Measurements from ENCODE around the gene PRR5.

GRCh38 chr22:44755956-44756361 is 54.0 kb downstream of the PRR5 start:
- TF ChIP-seq CTCF (IDR thresholded peaks at IDR 0.05; ENCODE audit: low read depth, low read length, poor library complexity, severe bottlenecking) (no peak), EZH2phosphoT487 (IDR thresholded peaks at IDR 0.05; ENCODE audit: borderline replicate concordance, low read length) (no peak)

All from DOHH2 (cell line).